Germinal center (tissue), 1 donor: ENCODE data around the gene TYK2.

Experiments
- DNase-seq: peaks from one replicate; pipeline ENCODE4 v3.0.0; 2012; ENCODE audit warnings: mixed read lengths, low spot score

The TYK2 gene

GRCh38 chr19:10309423-10309822, 70.9 kb downstream of the TYK2 start, which contains the start of gene ZGLP1:
ZGLP1 (minus strand) TSS chr19:10309815.
- no peak for DNase-seq

DNA sequence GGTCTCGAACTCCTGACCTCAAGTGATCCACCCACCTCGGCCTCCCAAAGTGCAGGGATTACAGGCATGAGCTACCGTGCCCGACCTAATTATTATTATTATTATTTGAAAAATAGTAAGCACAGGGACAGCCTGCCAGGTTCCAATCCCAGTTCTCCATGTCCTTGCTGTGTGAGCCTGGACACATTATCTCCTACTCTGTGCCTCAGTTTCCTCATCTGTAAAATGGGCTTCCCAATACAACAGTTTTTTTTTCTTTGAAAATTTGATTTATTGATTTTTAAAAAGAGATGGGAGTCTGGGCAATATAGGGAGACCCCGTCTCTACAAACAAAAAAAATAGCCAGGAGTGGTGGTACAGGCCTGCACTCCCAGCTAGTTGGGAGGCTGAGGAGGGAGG, 74.0 kb downstream of the TYK2 start:
- DNase-seq, result no peak

DNA sequence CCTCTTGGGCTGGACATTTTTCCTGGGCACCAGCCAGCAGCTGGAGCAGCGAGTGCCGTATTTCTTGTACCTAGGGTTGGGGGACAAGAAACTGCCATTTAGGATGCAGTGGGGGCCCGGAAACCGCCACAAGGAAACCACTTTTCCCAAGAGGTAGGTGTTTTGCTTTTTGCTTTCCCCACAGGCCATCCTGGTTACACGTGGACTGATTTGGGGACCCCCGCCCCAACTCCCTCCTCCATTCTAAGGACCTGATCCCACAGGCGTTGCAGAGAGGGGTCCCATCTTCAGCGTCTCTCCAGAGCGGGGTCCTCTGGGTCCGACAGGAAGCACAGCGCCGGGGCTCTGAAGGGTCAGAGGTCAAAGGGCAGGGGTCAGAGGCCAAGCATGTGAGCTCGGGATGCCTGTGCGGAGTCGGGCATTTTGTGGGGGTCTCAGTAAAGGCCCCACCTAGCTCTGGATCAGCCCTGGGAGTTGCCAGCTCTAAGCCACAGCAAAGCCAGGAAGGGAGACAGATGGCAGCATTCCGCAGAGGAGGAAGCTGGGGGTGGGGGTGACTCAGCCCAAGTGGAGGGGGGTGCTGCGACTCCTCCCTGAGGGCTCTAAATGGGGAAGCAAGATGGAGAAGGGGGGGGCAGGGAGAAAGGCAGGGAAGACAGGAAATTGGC, 75.1 kb downstream of the TYK2 start:
- DNase-seq, result no peak
